ENCODE results near the gene HBZ. TPM values are rescaled to one million over a fixed set of nuclear protein-coding genes. Genes with fewer than 3 reads are reported as not detected.

The HBZ gene
- total and polyA plus RNA-seq, 2 donors (not counting 1 experiment from before 2014, with no cell fraction given), result not detected

DNA sequence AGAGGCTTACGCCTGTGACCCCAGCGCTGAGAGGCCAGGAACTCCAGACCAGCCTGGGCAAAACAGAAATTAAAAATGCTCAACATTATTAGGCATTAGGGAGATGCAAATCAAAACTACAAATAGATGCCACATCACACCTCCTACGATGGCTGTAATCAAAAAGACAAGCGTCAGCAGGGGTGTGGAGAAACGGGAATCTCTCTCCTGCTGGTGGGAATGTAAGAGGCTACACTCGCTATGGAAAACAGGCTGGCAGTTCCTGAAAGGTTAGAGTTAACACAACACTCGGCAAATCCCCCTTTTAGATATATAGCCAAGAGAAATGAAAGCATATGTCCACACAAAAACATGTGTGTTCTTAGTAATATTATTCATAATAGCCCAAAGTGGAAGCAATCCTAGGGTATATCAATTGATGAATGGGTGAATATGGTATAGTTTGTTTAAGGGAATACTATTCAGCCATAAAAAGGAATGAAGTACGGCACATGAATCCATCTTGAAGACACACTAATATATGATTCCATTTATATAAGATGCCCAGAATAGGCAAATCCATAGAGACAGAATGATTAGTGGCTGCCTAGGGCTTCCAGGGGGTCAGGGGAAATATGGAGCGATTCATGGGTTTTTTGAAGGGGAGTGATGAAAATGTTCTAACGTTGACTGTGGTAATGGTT is 12.1 kb upstream of the HBZ start:
- H3K36me3 ChIP-seq (ENCODE audit: control insufficient read depth, insufficient read depth, low read length), result no peaks in the 10 kb centered on the region
- H3K27ac ChIP-seq (ENCODE audit: insufficient read depth, low read length), result no peak overlapping the region
- H3K79me2 ChIP-seq (ENCODE audit: control insufficient read depth, insufficient read depth, low read length), result peaks cover 7% of the 10 kb centered on the region
- H3K4me3 ChIP-seq (replicated peaks in 1 of 4; ENCODE audit: control extremely low read depth in 1 of 4, insufficient read depth in 1 of 4, low read depth in 3 of 4, low read length in 4 of 4), result no peak overlapping the region
- no peak overlapping the region for H2AFZ ChIP-seq (ENCODE audit: low read length)
- no peaks in the 10 kb centered on the region for H3K4me1 ChIP-seq (ENCODE audit: control insufficient read depth, extremely low read depth, insufficient read depth, low read length)
- DNase-seq (ENCODE audit: low read depth in 2 of 2), result no peak
- H4K20me1 ChIP-seq (ENCODE audit: control insufficient read depth, extremely low read depth, insufficient read depth, low read length), result no peaks in the 10 kb centered on the region
- H3K9ac ChIP-seq (ENCODE audit: insufficient read depth, low read length), result no peak overlapping the region
- no peak overlapping the region for H3K4me2 ChIP-seq (ENCODE audit: extremely low read depth, insufficient read depth, low read length)
- no peaks in the 10 kb centered on the region for H3K27me3 ChIP-seq (ENCODE audit: control insufficient read depth, insufficient read depth, low read length)
- H3K9me3 ChIP-seq (ENCODE audit: control insufficient read depth, insufficient read depth, low read depth, low read length), result no peaks in the 10 kb centered on the region
- TF ChIP-seq, protein P1, sequence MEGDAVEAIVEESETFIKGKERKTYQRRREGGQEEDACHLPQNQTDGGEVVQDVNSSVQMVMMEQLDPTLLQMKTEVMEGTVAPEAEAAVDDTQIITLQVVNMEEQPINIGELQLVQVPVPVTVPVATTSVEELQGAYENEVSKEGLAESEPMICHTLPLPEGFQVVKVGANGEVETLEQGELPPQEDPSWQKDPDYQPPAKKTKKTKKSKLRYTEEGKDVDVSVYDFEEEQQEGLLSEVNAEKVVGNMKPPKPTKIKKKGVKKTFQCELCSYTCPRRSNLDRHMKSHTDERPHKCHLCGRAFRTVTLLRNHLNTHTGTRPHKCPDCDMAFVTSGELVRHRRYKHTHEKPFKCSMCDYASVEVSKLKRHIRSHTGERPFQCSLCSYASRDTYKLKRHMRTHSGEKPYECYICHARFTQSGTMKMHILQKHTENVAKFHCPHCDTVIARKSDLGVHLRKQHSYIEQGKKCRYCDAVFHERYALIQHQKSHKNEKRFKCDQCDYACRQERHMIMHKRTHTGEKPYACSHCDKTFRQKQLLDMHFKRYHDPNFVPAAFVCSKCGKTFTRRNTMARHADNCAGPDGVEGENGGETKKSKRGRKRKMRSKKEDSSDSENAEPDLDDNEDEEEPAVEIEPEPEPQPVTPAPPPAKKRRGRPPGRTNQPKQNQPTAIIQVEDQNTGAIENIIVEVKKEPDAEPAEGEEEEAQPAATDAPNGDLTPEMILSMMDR (conservative IDR thresholded peaks at IDR 0.05 in 1 of 2, IDR thresholded peaks at IDR 0.05 in 1 of 2; ENCODE audit: low read depth in 1 of 2, low read length in 2 of 2), result no peak
- no peak for TF ChIP-seq EZH2 (IDR thresholded peaks at IDR 0.05; ENCODE audit: low read length, missing control alignments)

DNA sequence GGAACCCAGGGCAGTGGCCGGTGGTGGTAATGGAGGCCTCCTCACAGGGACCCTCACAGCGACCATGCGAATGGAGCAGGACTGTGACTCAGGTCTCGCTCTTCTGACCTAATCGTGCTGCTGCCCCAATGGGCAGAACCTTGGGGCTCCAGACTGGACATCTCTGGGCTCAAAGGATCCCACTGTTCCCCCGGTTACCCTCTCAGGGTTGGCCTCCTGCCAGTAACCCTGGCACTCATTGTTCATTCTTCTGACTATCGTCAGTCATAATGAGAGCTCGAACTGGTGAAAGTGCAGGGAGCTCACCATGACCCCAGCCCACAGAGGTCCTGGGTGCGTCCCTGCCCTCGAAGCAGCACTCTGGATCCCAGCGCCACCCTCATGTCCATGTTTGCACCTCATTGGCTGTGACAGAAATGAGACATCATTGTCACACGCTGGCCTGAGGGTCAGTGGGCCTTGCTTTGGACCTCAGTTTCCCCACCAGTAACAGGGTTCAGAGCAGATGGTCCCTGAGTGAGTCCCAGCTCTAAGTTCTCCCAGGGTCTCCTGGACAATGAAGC is 10.0 kb upstream of the HBZ start:
- no peak overlapping the region for H3K4me3 ChIP-seq (replicated peaks in 1 of 4; ENCODE audit: control extremely low read depth in 1 of 4, insufficient read depth in 1 of 4, low read depth in 3 of 4, low read length in 4 of 4)
- no peak for DNase-seq (ENCODE audit: low read depth in 2 of 2)
- no peaks in the 10 kb centered on the region for H3K27me3 ChIP-seq (ENCODE audit: control insufficient read depth, insufficient read depth, low read length)
- TF ChIP-seq EZH2 (IDR thresholded peaks at IDR 0.05; ENCODE audit: low read length, missing control alignments), result no peak
- TF ChIP-seq, protein P1 (conservative IDR thresholded peaks at IDR 0.05 in 1 of 2, IDR thresholded peaks at IDR 0.05 in 1 of 2; ENCODE audit: low read depth in 1 of 2, low read length in 2 of 2), result no peak
- H2AFZ ChIP-seq (ENCODE audit: low read length), result no peak overlapping the region
- peaks cover 3% of the 10 kb centered on the region for H3K79me2 ChIP-seq (ENCODE audit: control insufficient read depth, insufficient read depth, low read length)
- no peaks in the 10 kb centered on the region for H3K4me1 ChIP-seq (ENCODE audit: control insufficient read depth, extremely low read depth, insufficient read depth, low read length)
- H3K36me3 ChIP-seq (ENCODE audit: control insufficient read depth, insufficient read depth, low read length), result no peaks in the 10 kb centered on the region
- no peak overlapping the region for H3K4me2 ChIP-seq (ENCODE audit: extremely low read depth, insufficient read depth, low read length)
- H3K9me3 ChIP-seq (ENCODE audit: control insufficient read depth, insufficient read depth, low read depth, low read length), result no peaks in the 10 kb centered on the region
- H3K9ac ChIP-seq (ENCODE audit: insufficient read depth, low read length), result no peak overlapping the region
- H3K27ac ChIP-seq (ENCODE audit: insufficient read depth, low read length), result no peak overlapping the region
- H4K20me1 ChIP-seq (ENCODE audit: control insufficient read depth, extremely low read depth, insufficient read depth, low read length), result no peaks in the 10 kb centered on the region

DNA sequence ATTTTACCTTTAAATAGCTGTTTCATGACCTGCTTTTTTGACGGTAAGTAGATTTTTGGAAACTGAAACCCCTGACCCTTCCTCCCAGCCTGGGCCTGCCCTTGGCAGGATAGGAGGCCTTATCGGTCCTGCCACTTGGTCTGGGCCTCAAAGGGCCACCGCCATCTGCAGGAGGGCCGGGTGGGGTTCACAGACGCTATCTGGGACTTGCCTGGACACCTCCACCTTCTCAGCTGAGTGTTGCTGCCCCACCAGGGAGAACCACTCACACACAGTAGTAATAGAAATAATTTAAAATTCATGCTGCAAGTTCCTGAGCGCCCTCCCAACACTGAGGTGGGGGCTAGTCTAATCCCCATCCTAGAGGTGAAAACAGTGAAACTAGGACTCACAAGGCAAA is 9.4 kb upstream of the HBZ start:
- Histone ChIP-seq H3K4me1 (ENCODE audit: control insufficient read depth, extremely low read depth, insufficient read depth, low read length) (no peaks in the 10 kb centered on the region), H3K4me3 (replicated peaks in 1 of 4; ENCODE audit: control extremely low read depth in 1 of 4, insufficient read depth in 1 of 4, low read depth in 3 of 4, low read length in 4 of 4) (no peak overlapping the region), H3K27ac (ENCODE audit: insufficient read depth, low read length) (no peak overlapping the region), H3K36me3 (ENCODE audit: control insufficient read depth, insufficient read depth, low read length) (no peaks in the 10 kb centered on the region), H4K20me1 (ENCODE audit: control insufficient read depth, extremely low read depth, insufficient read depth, low read length) (no peaks in the 10 kb centered on the region), H3K27me3 (ENCODE audit: control insufficient read depth, insufficient read depth, low read length) (no peaks in the 10 kb centered on the region), H3K4me2 (ENCODE audit: extremely low read depth, insufficient read depth, low read length) (no peak overlapping the region), H3K9me3 (ENCODE audit: control insufficient read depth, insufficient read depth, low read depth, low read length) (no peaks in the 10 kb centered on the region), H3K9ac (ENCODE audit: insufficient read depth, low read length) (no peak overlapping the region), H3K79me2 (ENCODE audit: control insufficient read depth, insufficient read depth, low read length) (no peaks in the 10 kb centered on the region), H2AFZ (ENCODE audit: low read length) (no peak overlapping the region)
- TF ChIP-seq EZH2 (IDR thresholded peaks at IDR 0.05; ENCODE audit: low read length, missing control alignments), result no peak
- TF ChIP-seq, protein P1 (conservative IDR thresholded peaks at IDR 0.05 in 1 of 2, IDR thresholded peaks at IDR 0.05 in 1 of 2; ENCODE audit: low read depth in 1 of 2, low read length in 2 of 2), result no peak
- DNase-seq (ENCODE audit: low read depth in 2 of 2), result no peak
